Mesendoderm (in vitro differentiated cells): Measurements from ENCODE around the gene ADAMTS14.

ENCODE experiments used
- DNase-seq: peaks from one replicate; pipeline ENCODE4 v3.0.0; 2013
- H2AK5ac ChIP-seq: 2 replicates; pipeline ENCODE4 v1.6.1; 2013; ENCODE audit warnings: low read length, inconsistent platforms
- H2BK120ac ChIP-seq: 2 replicates; pipeline ENCODE4 v1.6.1; 2013; ENCODE audit warnings: low read depth, mild to moderate bottlenecking, low read length, moderate library complexity, mixed read lengths
- H2BK15ac ChIP-seq: replicated peaks from 2 replicates; pipeline ENCODE4 v1.6.1; 2013; ENCODE audit warnings: low read depth, mild to moderate bottlenecking, moderate library complexity
- H2BK5ac ChIP-seq: 2 replicates; pipeline ENCODE4 v1.6.1; 2013; ENCODE audit warnings: low read length, inconsistent platforms
- H3K18ac ChIP-seq: 2 replicates; pipeline ENCODE4 v1.6.1; 2013; ENCODE audit warnings: mild to moderate bottlenecking, low read length, mixed read lengths
- H3K23ac ChIP-seq: one replicate; pipeline ENCODE4 v1.6.1; 2013; ENCODE audit warnings: low read length
- H3K27ac ChIP-seq: 2 replicates; pipeline ENCODE4 v1.5.1; 2013; ENCODE audit warnings: low read depth, mild to moderate bottlenecking, inconsistent platforms, low read length, moderate library complexity
- H3K27me3 ChIP-seq: 2 replicates; pipeline ENCODE4 v1.6.1; 2013; ENCODE audit warnings: low read length, control low read depth, mild to moderate bottlenecking, inconsistent platforms; ENCODE audit not compliant: insufficient read depth, poor library complexity
- H3K36me3 ChIP-seq: 2 replicates; pipeline ENCODE4 v1.6.1; 2013; ENCODE audit warnings: low read length, inconsistent platforms; ENCODE audit not compliant: control insufficient read depth, insufficient read depth
- H3K4ac ChIP-seq: one replicate; pipeline ENCODE4 v1.6.1; 2013; ENCODE audit warnings: low read depth, mild to moderate bottlenecking, low read length, moderate library complexity
- H3K4me1 ChIP-seq: 2 replicates; pipeline ENCODE4 v1.6.1; 2013; ENCODE audit warnings: low read depth, low read length, inconsistent platforms; ENCODE audit not compliant: control insufficient read depth
- H3K4me2 ChIP-seq: 2 replicates; pipeline ENCODE4 v1.6.1; 2013; ENCODE audit warnings: low read length
- H3K4me3 ChIP-seq: 2 replicates; pipeline ENCODE4 v1.5.1; 2013; ENCODE audit warnings: mild to moderate bottlenecking, low read length
- H3K56ac ChIP-seq: one replicate; pipeline ENCODE4 v1.6.1; 2013; ENCODE audit warnings: low read length
- H3K79me1 ChIP-seq: 2 replicates; pipeline ENCODE4 v1.6.1; 2013; ENCODE audit warnings: low read length, inconsistent platforms
- H3K79me2 ChIP-seq: 2 replicates; pipeline ENCODE4 v1.6.1; 2013; ENCODE audit warnings: mild to moderate bottlenecking, low read length; ENCODE audit not compliant: control insufficient read depth, insufficient read depth
- H3K9ac ChIP-seq: 2 replicates; pipeline ENCODE4 v1.6.1; 2013; ENCODE audit warnings: low read length, inconsistent platforms
- H4K5ac ChIP-seq: one replicate; pipeline ENCODE4 v1.6.1; 2013; ENCODE audit warnings: low read length
- H4K8ac ChIP-seq: one replicate; pipeline ENCODE4 v1.6.1; 2013; ENCODE audit warnings: low read depth, mild to moderate bottlenecking, control low read depth, low read length, moderate library complexity
- WGBS: extraction: QIAGEN DNeasy Blood & Tissue Kit; methylation state at CpG from one replicate; pipeline ENCODE4 v1.1.7; 2013; ENCODE audit warnings: low lambda C conversion rate, missing lambda C conversion rate; ENCODE audit not compliant: insufficient coverage; ENCODE audit errors: extremely low coverage; 5-methylcytosine and 5-hydroxymethylcytosine counted together

Gene ADAMTS14

DNA sequence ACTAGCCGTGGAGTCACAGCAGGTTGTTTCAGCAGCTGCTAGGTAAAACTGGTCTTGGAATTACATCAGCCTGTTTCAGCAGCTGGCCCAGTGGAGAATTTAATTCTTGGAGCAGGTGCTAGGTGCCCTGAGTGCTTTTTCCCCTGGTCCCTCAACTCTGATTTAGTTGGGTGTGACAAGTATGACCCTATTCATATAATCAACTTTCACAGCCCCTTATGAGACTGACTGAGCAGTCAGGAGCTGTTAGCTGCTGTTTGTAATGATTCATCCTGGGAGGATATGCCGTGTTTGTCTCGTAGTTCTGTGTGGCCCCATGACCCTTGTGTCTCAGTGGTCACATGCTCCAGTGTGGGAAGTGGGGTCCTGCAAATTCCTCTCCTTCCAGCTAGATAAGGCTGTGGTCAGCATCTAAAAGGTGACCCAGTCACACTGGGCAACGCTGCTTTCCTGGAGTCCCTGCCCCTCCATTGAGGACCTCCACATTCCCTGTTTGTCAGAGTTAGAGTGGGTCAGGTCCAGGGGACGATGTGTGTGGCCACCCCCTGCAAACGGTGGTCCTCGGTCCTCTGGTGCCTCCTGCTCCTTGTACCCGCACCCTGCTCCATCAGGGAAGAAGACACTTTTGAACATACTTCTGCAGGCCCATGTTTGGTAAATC is 84.5 kb downstream of the ADAMTS14 start:
- Histone ChIP-seq H4K8ac (no peak overlapping the region), H3K4me3 (no peak overlapping the region), H3K79me2 (no peaks in the 10 kb centered on the region), H3K36me3 (no peaks in the 10 kb centered on the region), H3K56ac (no peak overlapping the region), H2BK15ac (no peak overlapping the region), H3K4me2 (no peak overlapping the region), H3K9ac (no peak overlapping the region), H3K79me1 (no peaks in the 10 kb centered on the region), H3K27ac (no peak overlapping the region), H3K4me1 (peaks cover 5% of the 10 kb centered on the region), H3K27me3 (no peaks in the 10 kb centered on the region), H2BK5ac (no peak overlapping the region), H2BK120ac (no peak overlapping the region), H3K4ac (no peak overlapping the region), H3K23ac (no peak overlapping the region), H3K18ac (no peak overlapping the region), H4K5ac (no peak overlapping the region), H2AK5ac (no peak overlapping the region)
- WGBS: no CpG with 5 or more reads among the region's 8 CpGs
- DNase-seq: no peak

DNA sequence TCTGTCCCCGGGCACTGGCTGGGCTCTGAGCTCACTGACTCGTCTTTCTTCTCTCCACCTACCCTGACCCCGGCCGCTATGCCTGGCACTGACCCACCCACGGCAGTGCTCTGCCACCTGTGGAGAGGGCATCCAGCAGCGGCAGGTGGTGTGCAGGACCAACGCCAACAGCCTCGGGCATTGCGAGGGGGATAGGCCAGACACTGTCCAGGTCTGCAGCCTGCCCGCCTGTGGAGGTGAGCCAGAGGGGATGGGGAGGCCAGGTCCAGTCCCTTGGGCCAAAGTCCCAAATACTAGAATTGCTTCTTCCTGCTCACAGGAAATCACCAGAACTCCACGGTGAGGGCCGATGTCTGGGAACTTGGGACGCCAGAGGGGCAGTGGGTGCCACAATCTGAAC is 85.5 kb downstream of the ADAMTS14 start:
- WGBS: no CpG with 5 or more reads among the region's 13 CpGs
- no peak overlapping the region for H2BK120ac ChIP-seq
- peaks cover 5% of the 10 kb centered on the region for H3K4me1 ChIP-seq
- H2BK15ac ChIP-seq: no peak overlapping the region
- no peaks in the 10 kb centered on the region for H3K36me3 ChIP-seq
- DNase-seq: no peak
- H3K9ac ChIP-seq: no peak overlapping the region
- H3K27ac ChIP-seq: no peak overlapping the region
- no peaks in the 10 kb centered on the region for H3K27me3 ChIP-seq
- H3K4me3 ChIP-seq: no peak overlapping the region
- no peak overlapping the region for H4K5ac ChIP-seq
- H3K4me2 ChIP-seq: no peak overlapping the region
- no peak overlapping the region for H3K4ac ChIP-seq
- H4K8ac ChIP-seq: no peak overlapping the region
- no peak overlapping the region for H2BK5ac ChIP-seq
- no peak overlapping the region for H3K23ac ChIP-seq
- H3K18ac ChIP-seq: no peak overlapping the region
- H3K79me2 ChIP-seq: no peaks in the 10 kb centered on the region
- no peak overlapping the region for H3K56ac ChIP-seq
- no peak overlapping the region for H2AK5ac ChIP-seq
- H3K79me1 ChIP-seq: no peaks in the 10 kb centered on the region

DNA sequence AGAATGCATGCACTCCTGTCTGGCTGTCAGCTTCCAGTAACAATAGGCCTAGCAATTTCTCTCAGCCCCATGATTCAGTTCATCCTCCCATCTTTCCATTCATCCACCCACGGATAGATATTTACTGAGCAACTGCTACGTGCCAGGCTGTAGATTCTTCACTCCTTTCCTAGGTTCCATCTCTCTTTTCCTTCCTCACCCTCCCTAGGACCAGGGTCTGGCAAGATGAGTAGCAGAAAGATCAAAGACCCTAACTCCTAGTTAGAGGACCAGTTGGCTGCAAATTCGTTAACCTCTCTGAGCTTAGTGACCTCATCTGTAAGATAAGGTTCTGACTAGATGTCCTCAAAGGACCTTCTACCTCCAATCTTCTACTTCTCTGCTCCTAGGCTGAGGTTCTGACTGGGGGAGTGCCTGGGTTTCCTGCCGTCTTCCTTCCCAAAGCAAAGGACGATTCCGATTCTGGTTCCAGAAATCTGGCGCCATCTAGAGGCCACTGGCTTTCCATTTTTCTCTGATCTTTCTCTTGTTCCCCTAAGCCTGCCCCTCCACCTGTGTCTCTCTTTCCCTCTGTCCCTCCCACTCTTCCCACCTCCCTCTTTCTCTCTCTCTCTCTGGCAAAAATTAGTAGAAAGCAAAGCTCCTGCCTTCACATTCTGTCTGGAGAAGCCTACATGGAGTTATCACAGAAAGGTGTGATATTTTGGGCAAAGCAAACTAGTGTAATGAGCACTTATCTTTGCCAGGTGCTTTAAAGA is 86.6 kb downstream of the ADAMTS14 start:
- no peak overlapping the region for H2BK15ac ChIP-seq
- H4K5ac ChIP-seq: no peak overlapping the region
- H3K36me3 ChIP-seq: no peaks in the 10 kb centered on the region
- H3K4me2 ChIP-seq: no peak overlapping the region
- peaks cover 5% of the 10 kb centered on the region for H3K4me1 ChIP-seq
- no peak overlapping the region for H3K27ac ChIP-seq
- no peak overlapping the region for H3K56ac ChIP-seq
- H3K79me1 ChIP-seq: no peaks in the 10 kb centered on the region
- no peaks in the 10 kb centered on the region for H3K79me2 ChIP-seq
- H2BK120ac ChIP-seq: no peak overlapping the region
- H3K9ac ChIP-seq: no peak overlapping the region
- no peak overlapping the region for H3K18ac ChIP-seq
- H3K4me3 ChIP-seq: no peak overlapping the region
- H3K27me3 ChIP-seq: no peaks in the 10 kb centered on the region
- WGBS: no CpG with 5 or more reads among the region's 7 CpGs
- no peak overlapping the region for H4K8ac ChIP-seq
- H3K23ac ChIP-seq: no peak overlapping the region
- H2BK5ac ChIP-seq: no peak overlapping the region
- no peak overlapping the region for H3K4ac ChIP-seq
- no peak overlapping the region for H2AK5ac ChIP-seq
- DNase-seq: peak; percentile 91

DNA sequence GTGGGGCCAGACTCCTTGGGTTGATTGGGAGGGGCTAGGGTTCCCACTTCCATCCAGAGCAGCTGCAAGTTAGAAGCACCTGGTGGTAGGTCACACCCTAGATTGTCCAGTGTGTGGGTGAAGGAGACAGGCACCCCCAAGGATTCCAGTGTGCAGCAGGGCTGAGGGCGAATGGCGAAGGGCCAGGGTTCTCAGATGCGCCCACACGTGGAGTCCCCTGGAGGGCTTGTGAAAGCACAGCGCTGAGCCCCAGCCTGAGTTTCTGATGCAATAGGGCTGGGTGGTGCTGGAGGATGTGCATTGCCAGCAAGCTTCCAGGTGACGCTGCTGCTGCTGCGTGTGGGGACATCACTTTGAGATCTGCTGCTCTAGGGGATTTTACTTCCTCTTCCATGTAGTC is 87.5 kb downstream of the ADAMTS14 start:
- H3K79me2 ChIP-seq: no peaks in the 10 kb centered on the region
- H4K8ac ChIP-seq: no peak overlapping the region

DNA sequence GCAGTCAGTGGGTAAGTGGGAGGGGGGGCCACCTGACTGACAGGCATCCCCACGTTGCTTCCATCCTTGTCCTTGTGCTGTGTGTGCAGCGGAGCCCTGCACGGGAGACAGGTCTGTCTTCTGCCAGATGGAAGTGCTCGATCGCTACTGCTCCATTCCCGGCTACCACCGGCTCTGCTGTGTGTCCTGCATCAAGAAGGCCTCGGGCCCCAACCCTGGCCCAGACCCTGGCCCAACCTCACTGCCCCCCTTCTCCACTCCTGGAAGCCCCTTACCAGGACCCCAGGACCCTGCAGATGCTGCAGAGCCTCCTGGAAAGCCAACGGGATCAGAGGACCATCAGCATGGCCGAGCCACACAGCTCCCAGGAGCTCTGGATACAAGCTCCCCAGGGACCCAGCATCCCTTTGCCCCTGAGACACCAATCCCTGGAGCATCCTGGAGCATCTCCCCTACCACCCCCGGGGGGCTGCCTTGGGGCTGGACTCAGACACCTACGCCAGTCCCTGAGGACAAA is 88.0 kb downstream of the ADAMTS14 start:
- no peak overlapping the region for H3K27ac ChIP-seq
- H2AK5ac ChIP-seq: no peak overlapping the region
- H3K23ac ChIP-seq: no peak overlapping the region
- H3K4me2 ChIP-seq: no peak overlapping the region
- H2BK15ac ChIP-seq: no peak overlapping the region
- H4K8ac ChIP-seq: no peak overlapping the region
- WGBS: no CpG with 5 or more reads among the region's 12 CpGs
- H2BK5ac ChIP-seq: no peak overlapping the region
- peak overlapping the region; percentile 24 for H3K18ac ChIP-seq
- DNase-seq: no peak
- H3K9ac ChIP-seq: no peak overlapping the region
- no peak overlapping the region for H4K5ac ChIP-seq
- H3K4ac ChIP-seq: peak overlapping the region; percentile 82
- H3K79me1 ChIP-seq: no peaks in the 10 kb centered on the region
- no peaks in the 10 kb centered on the region for H3K79me2 ChIP-seq
- H3K36me3 ChIP-seq: no peaks in the 10 kb centered on the region
- peaks cover 5% of the 10 kb centered on the region for H3K4me1 ChIP-seq
- H3K56ac ChIP-seq: peak overlapping the region; percentile 73
- H3K27me3 ChIP-seq: no peaks in the 10 kb centered on the region
- no peak overlapping the region for H3K4me3 ChIP-seq
- peak overlapping the region; percentile 19 for H2BK120ac ChIP-seq

More for the DNA sequence above, 87.5 kb downstream of the ADAMTS14 start:
- no peak overlapping the region for H2BK5ac ChIP-seq
- peak; percentile 62 for DNase-seq
- no peak overlapping the region for H3K4me3 ChIP-seq
- H3K56ac ChIP-seq: peak overlapping the region; percentile 73
- H3K27me3 ChIP-seq: no peaks in the 10 kb centered on the region
- H3K23ac ChIP-seq: no peak overlapping the region
- H3K9ac ChIP-seq: no peak overlapping the region
- H3K79me1 ChIP-seq: no peaks in the 10 kb centered on the region
- no peak overlapping the region for H2AK5ac ChIP-seq
- H3K4ac ChIP-seq: peak overlapping the region; percentile 44
- H3K4me1 ChIP-seq: peaks cover 5% of the 10 kb centered on the region
- H2BK120ac ChIP-seq: peak overlapping the region; percentile 55
- H3K27ac ChIP-seq: peak overlapping the region; percentile 17
- no peak overlapping the region for H4K5ac ChIP-seq
- H3K18ac ChIP-seq: peak overlapping the region; percentile 72
- H3K4me2 ChIP-seq: no peak overlapping the region
- H2BK15ac ChIP-seq: no peak overlapping the region
- WGBS: no CpG with 5 or more reads among the region's 7 CpGs
- H3K36me3 ChIP-seq: no peaks in the 10 kb centered on the region
